ENCODE measurements around the gene WNT2.
"Not testable (repeated sequence)": the region's sequence is repeated elsewhere in the genome, so short reads cannot be mapped to it uniquely, and the experiment has no call there.

Gene WNT2

DNA sequence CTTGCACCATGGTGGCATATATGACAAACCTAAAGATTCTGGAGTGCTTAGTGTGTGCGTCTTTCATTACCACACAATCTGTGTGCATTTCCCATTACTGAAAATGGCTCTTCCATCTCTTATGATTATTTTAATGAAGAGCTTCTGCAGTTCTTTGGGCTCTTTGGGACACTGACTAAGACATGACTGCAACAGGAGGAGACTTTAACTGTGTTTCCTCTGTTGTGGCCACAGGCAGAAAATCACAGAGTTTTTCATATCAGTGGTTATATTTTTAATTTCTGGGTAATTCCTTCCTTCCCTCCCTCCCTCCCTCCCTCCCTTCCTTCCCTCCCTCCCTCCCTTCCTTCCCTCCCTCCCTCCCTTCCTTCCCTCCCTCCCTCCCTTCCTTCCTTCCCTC lies 58.1 kb downstream of the WNT2 start:
- DNase-seq (ENCODE audit: low read depth in 3 of 3), result no peak

DNA sequence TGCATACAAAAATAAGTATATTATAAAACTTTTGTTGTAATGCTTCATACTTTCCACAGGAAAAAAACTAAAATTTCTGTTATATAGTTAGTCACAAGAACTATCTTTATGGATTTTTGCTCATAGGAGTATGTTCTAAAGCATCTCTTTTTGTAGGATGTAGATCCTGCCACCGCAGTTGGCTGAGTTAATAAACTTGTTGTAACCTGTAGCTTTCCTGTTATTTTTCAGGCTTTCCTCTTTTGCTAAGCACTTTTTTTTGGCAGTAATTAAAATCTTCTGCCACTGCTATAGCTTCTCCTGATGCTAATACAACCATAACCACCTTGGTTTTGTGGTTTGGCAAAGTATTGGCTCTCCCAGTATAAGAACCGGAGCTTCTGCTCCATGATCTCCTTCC lies 60.3 kb downstream of the WNT2 start:
- DNase-seq (ENCODE audit: low read depth in 3 of 3), result no peak

DNA sequence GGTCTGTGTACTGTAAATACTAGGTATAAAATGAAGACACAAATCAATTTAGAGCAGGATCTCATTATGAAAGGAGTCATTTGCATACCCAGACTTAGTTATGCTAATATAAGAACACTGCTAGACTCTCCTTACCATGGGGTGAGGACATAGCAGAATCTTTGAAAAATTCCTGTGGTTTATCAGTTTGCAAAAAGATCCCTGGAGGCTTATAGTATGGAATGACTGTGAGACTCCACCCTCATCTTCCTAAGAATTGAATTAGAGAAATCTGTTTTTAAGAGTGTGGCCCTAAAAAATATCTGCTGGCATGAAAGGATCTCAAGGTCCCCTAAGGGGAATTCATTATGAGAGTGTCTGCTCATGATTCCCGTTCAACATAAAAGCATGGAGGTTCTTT lies 63.2 kb downstream of the WNT2 start:
- no peak for DNase-seq (ENCODE audit: low read depth in 3 of 3)

DNA sequence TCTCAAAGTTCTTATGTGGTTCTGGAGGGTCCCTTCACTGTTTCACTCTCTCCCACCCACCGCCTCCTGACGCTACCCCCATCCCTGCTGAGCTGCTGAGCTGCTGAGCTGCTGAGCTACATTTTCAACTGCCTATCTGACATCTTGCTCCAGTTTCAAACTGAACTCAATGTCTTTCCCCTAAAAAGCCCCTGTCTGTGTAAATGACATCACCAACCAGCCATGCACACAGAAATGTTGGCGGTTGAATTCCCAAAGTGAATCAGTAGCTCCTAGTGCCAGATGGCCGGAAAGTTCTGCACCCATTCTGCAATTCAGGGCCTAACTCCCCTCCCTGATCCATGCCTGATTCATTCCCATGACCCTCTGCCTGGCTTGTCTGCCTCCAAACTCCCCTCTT lies 71.2 kb downstream of the WNT2 start:
- DNase-seq (ENCODE audit: low read depth in 3 of 3), result no peak

DNA sequence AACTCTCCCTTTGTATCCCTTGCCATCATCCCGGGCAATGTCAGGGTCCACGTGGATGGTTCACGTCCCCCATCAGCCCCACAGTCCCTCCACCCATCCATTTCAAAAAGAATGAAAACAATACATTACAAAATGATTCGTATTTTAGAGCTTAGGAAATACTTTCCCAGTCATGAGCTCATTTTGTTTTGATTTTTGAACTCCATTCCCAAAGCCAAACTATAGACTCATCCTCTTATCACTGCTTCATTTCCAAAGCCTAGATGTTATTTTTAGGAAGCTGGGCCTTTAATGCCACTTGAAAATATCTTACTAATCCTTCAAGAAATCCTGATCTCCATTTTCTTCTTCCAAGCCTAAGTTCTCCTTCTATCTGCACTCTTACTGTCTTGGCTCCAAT lies 72.1 kb downstream of the WNT2 start:
- no peak for DNase-seq (ENCODE audit: low read depth in 3 of 3)

DNA sequence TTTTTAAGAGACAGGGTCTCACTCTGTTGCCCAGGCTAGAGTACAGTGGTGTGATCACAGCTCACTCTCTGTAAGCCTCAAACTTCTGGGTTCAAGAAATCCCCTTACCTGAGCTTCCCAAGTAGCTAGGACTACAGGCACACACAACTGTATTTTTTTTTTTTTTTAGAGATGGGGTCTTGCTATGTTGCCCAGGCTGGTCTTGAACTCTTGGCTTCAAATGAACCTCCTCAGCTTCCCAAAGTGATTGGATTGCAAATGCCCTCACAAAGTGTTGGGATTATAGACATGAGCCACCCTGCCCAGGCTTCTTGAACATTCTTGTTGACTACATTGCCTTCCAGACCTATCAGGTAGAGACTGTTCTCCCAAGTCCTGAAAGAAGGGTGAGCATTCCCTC lies 72.6 kb downstream of the WNT2 start:
- DNase-seq (ENCODE audit: low read depth in 3 of 3), result no peak

DNA sequence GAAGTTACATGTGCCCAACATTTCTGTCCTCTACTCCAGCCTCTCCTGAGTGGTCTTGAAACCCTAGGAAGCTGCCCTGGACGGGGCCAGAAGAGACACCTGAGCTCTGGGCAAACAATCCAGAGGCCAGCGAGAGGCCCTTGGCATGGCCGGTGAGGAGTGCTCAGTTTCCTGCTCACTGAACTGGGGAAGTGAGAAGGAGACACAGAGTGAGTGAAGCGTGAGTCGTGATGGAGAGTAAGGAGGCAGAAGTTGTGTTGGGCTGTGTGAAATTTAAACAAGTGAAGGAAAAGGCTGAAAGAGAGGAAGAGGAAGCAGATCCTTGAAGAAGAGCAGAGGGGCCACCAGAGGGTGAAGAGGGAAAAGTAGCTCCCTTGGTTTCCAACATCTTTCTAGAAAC lies 73.2 kb downstream of the WNT2 start:
- no peak for DNase-seq (ENCODE audit: low read depth in 3 of 3)

DNA sequence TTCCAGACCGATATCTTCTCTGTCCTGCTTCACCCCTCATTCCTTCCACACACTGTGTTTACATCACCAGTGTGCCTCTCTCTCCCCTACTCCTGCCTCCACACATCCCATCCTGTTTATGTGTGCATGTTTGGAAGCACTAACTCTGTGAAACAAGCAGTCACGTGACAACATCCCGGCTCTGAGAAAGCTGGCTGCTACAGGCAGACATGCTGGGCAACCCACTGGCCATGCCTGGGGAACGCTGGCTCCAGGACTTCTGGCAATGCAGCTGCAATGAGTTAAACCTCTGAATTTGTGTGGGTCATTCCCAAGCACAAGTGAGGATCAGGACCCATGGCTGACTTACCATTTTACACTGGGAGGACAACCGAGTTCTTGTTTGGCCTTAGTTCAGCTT lies 74.0 kb downstream of the WNT2 start:
- DNase-seq (ENCODE audit: low read depth in 3 of 3), result no peak

DNA sequence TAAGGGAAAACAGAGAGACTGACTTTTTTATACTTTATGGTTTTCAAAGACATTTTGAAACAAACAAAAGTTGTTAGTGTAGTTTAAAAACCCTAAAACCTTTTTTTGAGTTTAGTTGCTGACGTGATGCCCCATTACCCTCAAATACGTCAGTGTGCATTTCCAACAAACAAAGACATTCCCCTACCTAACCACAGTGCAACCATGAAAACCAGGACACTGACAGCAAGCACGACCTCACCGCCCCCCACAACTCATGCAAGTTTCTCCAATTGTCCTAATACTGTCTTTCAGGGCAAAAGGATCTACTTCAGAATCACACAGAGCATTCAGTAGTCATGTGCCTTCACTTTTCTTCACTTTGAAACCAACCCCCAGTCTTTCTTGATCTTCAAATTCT lies 75.0 kb downstream of the WNT2 start:
- DNase-seq (ENCODE audit: low read depth in 3 of 3), result no peak

DNA sequence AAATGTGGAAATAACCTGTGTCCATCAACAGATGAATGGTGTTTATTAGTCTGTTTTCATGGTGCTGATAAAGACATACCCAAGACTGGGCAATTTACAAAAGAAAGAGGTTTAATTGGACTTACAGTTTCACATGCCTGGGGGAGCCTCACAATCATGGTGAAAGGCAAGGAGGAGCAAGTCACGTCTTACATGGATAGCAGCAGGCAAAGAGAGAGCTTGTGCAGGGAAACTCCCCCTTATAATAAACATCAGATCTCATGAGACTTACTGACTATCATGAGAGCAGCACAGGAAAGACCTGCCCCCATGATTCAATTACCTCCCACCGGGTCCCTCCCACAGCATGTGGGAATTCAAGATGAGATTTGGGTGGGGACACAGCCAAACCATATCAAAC lies 77.2 kb downstream of the WNT2 start:
- DNase-seq (ENCODE audit: low read depth in 3 of 3), result not testable (repeated sequence)

DNA sequence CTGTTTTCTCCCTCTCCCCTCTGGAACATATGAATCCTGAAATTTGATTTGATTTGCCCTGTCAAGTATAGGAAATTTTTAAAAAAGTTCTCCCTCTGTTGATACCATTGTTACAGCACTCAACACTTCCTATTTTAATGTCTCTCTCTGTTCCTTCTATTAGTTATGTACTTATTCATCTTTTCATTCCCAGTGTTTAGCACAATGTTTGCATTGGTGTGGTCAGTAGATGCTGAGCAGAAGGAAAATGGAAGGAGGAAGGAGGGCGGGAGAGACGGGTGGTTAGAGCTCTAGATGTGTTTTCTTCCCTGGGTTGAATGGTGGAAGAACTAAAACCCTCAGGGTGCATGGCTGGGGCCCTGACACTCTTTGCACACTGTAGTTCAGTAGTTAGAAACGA lies 79.5 kb downstream of the WNT2 start:
- no peak for DNase-seq (ENCODE audit: low read depth in 3 of 3)

DNA sequence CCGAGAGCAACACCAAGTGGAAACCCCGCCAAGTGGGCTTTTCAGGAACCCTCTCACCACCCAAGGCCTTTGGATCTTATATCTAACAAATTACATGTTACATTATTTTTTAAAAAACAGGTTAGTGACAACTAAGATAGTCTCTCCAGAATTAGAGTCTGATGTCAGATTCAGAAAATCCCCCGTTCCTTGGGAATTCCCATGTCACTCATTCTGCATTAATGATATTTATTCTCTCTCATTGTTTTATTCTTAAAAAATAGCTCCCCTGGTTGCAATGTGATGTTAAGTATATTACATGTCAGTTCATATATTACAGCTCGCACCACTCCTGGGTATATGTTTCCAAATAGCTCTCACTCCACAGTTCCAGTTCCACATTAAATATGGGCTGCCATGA lies 81.8 kb downstream of the WNT2 start:
- DNase-seq (ENCODE audit: low read depth in 3 of 3), result no peak

DNA sequence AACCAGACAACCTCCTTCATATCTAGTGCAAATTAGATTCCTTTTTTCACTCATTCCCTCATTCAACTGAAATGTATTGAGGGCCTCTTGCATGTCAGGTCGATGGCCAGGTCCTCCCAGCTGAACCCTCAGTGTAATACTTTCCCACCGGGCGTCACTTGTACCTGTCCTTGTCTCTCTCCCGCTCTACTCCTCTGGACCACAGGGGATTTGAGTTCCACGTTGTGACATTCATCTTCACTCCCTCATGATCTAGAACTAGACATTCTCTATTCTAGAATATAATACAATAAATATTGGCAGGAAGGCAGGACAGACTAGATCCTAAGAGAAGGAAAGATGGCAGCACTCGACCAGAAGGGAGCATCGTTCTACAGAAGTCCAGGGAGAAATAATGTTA lies 83.9 kb downstream of the WNT2 start:
- no peak for DNase-seq (ENCODE audit: low read depth in 3 of 3)

DNA sequence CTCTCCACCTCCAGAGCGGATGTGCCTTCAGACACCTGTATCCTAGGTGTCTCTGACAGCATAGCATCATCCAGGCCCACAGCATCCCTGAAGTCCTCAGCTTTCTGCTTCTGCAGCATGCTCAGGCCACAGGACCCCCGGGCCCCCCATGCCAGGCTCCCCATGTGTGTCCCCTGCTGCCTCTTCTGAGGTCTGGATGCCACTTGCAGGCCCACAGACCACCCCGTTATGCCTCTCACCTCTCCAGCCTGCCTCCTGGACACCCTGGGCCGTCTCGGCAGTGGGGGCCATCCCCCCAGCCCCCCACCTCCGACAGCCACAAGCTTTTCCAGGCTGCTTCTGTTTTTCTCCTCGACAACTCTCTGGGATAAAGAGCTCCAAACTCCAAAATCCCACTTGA lies 84.4 kb downstream of the WNT2 start:
- DNase-seq (ENCODE audit: low read depth in 3 of 3), result no peak

DNA sequence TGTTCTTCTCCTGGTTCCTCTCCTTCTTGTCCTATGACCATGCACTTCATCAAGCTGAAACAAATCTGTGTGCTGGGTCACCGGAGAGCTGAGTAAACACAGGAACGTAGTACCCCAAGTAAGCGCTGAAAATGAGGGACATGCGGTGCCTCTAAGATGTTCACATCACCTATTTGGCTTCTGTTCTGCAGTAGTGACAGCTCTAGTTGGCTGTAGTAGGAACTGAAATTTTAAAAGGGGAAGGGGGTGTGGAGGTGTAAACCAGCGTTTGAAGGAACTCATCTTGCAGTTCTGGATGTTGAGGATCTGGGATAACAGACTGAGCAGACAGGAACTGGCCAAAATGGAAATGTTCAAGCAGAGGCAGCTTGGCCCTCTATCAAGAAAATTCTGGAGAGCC lies 85.2 kb downstream of the WNT2 start:
- DNase-seq (ENCODE audit: low read depth in 3 of 3), result no peak

DNA sequence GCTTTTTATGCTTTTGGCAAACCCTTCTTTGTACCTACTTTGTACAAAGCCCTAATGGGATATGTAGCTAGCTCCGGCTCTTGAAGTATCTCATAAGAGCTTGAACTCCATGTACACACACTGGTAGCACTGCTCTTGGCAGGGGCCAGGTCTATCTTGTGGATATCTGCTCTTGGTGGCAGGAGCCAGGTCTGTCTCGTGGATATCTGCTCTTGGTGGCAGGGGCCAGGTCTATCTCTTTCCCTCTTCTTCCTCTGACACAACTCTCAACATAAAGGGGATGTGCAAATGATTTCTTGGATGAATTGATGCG lies 91.9 kb downstream of the WNT2 start:
- DNase-seq (ENCODE audit: low read depth in 3 of 3), result no peak

DNA sequence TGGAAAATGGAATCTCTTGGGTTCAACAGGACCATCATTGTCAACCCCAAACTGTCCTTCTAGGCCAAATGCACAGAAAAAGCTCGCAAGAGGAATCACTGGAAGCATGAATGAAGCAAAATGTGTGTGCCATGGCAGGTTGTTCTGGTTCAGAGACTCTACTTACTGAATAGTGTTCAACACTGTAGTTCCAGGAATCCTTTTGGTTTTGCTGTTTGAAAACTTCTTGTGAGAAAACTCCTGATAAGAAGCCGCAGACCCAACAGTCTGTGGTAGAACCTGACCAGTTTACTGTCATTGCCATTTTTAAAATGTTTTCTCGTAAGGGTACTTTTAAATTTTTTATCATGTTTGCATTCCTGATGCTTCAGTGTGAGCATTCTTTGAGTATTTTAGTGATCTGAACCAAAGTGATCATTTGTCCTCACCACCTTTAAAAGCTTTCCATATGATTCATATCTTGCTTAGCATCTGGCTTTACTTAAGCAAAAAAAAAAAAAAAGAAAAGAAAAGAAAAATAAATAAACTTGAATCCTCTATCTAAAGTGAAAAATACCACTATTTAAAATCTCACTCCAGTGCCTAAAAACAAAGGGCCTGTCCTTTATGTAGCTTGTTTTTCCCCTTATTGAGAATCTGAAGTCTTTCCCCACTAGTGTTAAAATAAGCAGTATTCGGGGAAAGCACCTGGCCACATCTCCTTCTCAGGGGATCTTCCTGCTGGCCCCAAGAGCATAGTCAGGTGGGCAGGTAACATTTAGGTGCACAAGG lies 92.4 kb downstream of the WNT2 start:
- DNase-seq (ENCODE audit: low read depth in 3 of 3), result no peak

DNA sequence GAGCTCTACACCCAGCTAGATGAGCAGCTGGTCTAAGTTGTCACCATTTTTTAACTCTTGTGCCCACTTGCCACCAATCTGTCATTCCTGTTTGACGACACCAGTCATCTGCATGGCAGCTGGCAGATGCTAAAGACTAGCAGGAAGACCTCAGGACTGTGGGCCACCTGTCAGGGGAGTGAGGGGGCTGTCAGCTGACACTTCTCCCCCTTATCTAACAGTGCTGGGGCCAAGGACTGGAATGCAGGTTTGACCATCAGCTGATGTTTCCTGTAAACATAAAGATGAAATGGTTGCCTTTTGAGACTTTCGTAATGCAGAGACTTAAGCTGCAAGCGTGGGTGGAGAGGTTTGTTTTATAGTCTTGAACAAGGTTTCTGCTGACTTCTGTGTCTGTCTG lies 93.5 kb downstream of the WNT2 start:
- no peak for DNase-seq (ENCODE audit: low read depth in 3 of 3)

DNA sequence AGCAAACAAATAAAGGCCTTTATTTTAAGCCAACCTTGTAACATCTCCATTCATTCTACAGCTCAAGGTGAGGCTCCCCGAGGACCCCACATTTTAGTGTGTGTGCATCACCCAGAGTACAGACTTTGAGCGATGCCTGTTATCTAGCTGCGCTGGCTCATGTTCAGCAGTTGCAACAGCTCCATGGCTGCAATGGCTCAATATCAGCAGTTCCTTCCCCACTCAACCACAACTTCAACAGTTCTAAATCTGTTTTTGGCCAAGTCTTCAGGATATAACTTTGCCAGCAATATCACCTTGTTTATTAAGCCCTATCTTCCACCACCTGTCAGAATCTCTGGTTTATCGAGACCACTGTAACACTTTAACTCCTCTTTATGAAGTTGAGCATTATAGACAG lies 95.8 kb downstream of the WNT2 start:
- DNase-seq (ENCODE audit: low read depth in 3 of 3), result no peak

DNA sequence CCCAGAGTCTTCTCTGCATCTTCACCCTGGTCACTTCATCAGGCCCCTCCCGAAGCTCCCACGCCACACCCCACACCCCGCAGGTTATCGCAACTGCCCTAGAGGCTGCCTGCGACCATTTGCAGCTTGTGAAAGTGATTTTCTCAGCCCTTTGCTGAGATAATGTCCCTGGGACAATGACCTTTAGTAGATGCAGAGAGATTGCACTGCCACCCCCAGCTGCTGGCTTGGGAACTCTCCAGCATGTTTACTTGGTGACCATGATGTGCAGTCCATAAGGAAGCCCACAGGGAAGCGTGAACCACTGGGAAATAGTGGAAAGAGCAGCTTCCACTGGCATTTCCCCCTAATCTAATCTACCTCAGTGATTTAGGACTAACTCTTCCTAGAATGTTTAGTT lies 97.3 kb downstream of the WNT2 start:
- no peak for DNase-seq (ENCODE audit: low read depth in 3 of 3)
